Motor neuron (in vitro differentiated cells): Measurements from ENCODE around the gene CCN5. TPM values are rescaled to one million over a fixed set of nuclear protein-coding genes. Genes with fewer than 3 reads are reported as not detected.

ENCODE experiments used
- ATAC-seq, 8 experiments: fragments of 200-7000 bp; cut with Tn5 transposase; replicated peaks in 6 of 8; 2 replicates each; pipeline ENCODE4 v1.8.0; 2021; ENCODE audit warnings: mild to moderate bottlenecking in 8 of 8, moderate library complexity in 8 of 8
- H3K27ac ChIP-seq, 2 donors: fragments of 250-450 bp; sonication (Bioruptor Pico); 2 replicates each; pipeline ENCODE4 v1.9.0; 2021; ENCODE audit warnings: antibody characterized with exemption in 2 of 2, mild to moderate bottlenecking in 2 of 2, moderate library complexity in 1 of 2
- H3K4me1 ChIP-seq, 2 donors: fragments of 250-450 bp; sonication (Bioruptor Pico); replicated peaks in 1 of 2; 2 replicates each; pipeline ENCODE4 v1.6.1; 2021; ENCODE audit warnings: antibody characterized with exemption in 2 of 2, mild to moderate bottlenecking in 2 of 2, moderate library complexity in 1 of 2
- H3K4me3 ChIP-seq, 5 donors: fragments of 250-450 bp; sonication (Bioruptor Pico); 2 replicates each; pipeline ENCODE4 v1.9.0; 2021; ENCODE audit warnings: antibody characterized with exemption in 5 of 5, mild to moderate bottlenecking in 5 of 5, moderate library complexity in 4 of 5
- WGBS, 10 experiments: fragments of 450-650 bp; shearing (Covaris generic); methylation state at CpG; one replicate each; pipeline ENCODE4 v1.0.0; 2022; 5-methylcytosine and 5-hydroxymethylcytosine counted together
- in situ Hi-C, 9 experiments: fragments of 400-800 bp; cut with MboI; loops; one replicate each; pipeline ENCODE4 v1.15.0; 2021; ENCODE audit warnings: low sequenced_read_pairs in 9 of 9, low pct_unique_long_range_greater_than_20kb in 2 of 9; ENCODE audit not compliant: unreplicated experiment in 9 of 9
- total RNA-seq, 8 experiments: library from RNA; unstranded; fragments of 300-600 nt; gene quantifications; 2 replicates each; pipeline versions ENCODE4 v1.2.3 to v1.2.4, GENCODE V29; 2022

CCN5 gene
- total RNA-seq, 8 experiments from 2014 or later, result 0.13 to 14.4 (median 0.68) TPM

GRCh38 chr20:44745598-44746366, 30.6 kb downstream of the CCN5 start, which contains the start of gene KCNK15:
KCNK15 (plus strand) TSS chr20:44745865; CDS start chr20:44745911, 46 bp downstream.
- in situ Hi-C loops, result loop anchor here in 2 of 9 experiments (10.0 to 25.0 kb wide), 2 partner anchors 117 to 119 kb away; no protein-coding TSS in a partner anchor
- WGBS, 10 experiments, result 0% methylated on average over 4 of the region's 81 CpGs; no CpG with 5 or more reads in 9 of the 10 experiments

GRCh38 chr20:44746367-44747165, 31.4 kb downstream of the CCN5 start:
- WGBS, 10 experiments, result 20 to 90% (median 46%) methylated on average over 1 to 7 of the region's 12 CpGs; no CpG with 5 or more reads in 2 of the 10 experiments

More at GRCh38 chr20:44745598-44746366, 30.6 kb downstream of the CCN5 start, which contains the start of gene KCNK15:
- ATAC-seq, result peak; percentile 63 to 83 (median 72)
- Histone ChIP-seq H3K27ac (no peak within 1 kb of the TSS), H3K4me3 (peak within 1 kb of the TSS; percentile 24 to 38 (median 25)), H3K4me1 (peaks cover 7 to 12% of the 10 kb centered on the region in 2 donors)

GRCh38 chr20:44747166-44748004, 32.2 kb downstream of the CCN5 start:
- in situ Hi-C loops, result loop anchor here in 2 of 9 experiments (10.0 to 25.0 kb wide), 2 partner anchors 115 to 117 kb away; no protein-coding TSS in a partner anchor
- WGBS, 10 experiments, result 0 to 17% (median 13%) methylated on average over 1 to 4 of the region's 5 CpGs; no CpG with 5 or more reads in 3 of the 10 experiments
- peaks cover 11 to 16% of the 10 kb centered on the region in 2 donors for H3K4me1 ChIP-seq
- H3K4me3 ChIP-seq, result no peak overlapping the region
- H3K27ac ChIP-seq, result no peak overlapping the region
- peak; percentile 42 to 83 (median 78) for ATAC-seq

More at GRCh38 chr20:44746367-44747165, 31.4 kb downstream of the CCN5 start:
- in situ Hi-C loops, result loop anchor here in 2 of 9 experiments (10.0 to 25.0 kb wide), 2 partner anchors 116 to 118 kb away; no protein-coding TSS in a partner anchor
- Histone ChIP-seq H3K4me1 (peaks cover 7 to 12% of the 10 kb centered on the region in 2 donors), H3K4me3 (peak overlapping the region in 4 of 5 donors; percentile 25 to 38 (median 26)), H3K27ac (no peak overlapping the region)
- peak in 1 of 8 experiments; percentile 36 for ATAC-seq

- in situ Hi-C loops, result loop anchor here in 2 of 9 experiments (10.0 to 25.0 kb wide), 2 partner anchors 114 to 117 kb away; no protein-coding TSS in a partner anchor
- Histone ChIP-seq H3K4me3 (no peak overlapping the region), H3K27ac (no peak overlapping the region), H3K4me1 (peaks cover 11 to 20% of the 10 kb centered on the region in 2 donors)
- peak in 1 of 8 experiments; percentile 23 for ATAC-seq
- WGBS, 10 experiments, result 20 to 100% (median 87%) methylated on average over 1 to 3 of the region's 3 CpGs; no CpG with 5 or more reads in 2 of the 10 experiments
Observed at GRCh38 chr20:44748005-44748370, 32.8 kb downstream of the CCN5 start.

GRCh38 chr20:44750081-44750805, 35.1 kb downstream of the CCN5 start:
- Histone ChIP-seq H3K27ac (no peak overlapping the region), H3K4me3 (no peak overlapping the region), H3K4me1 (peaks cover 11 to 20% of the 10 kb centered on the region in 2 donors)
- ATAC-seq, result no peak
- in situ Hi-C loops, result loop anchor here in 1 of 9 experiments (25.0 kb wide), 1 partner anchor 112 kb away; no protein-coding TSS in a partner anchor
- WGBS, 10 experiments, result 40 to 95% (median 94%) methylated on average over 5 to 11 of the region's 73 CpGs; no CpG with 5 or more reads in 6 of the 10 experiments

- Histone ChIP-seq H3K27ac (no peak overlapping the region), H3K4me3 (no peak overlapping the region), H3K4me1 (peaks cover 4 to 9% of the 10 kb centered on the region in 2 donors)
- 20 to 100% (median 55%) methylated on average over 1 to 9 of the region's 17 CpGs; no CpG with 5 or more reads in 4 of the 10 experiments for WGBS, 10 experiments
- in situ Hi-C loops, result loop anchor here in 1 of 9 experiments (25.0 kb wide), 1 partner anchor 110 kb away; no protein-coding TSS in a partner anchor
- peak in 5 of 8 experiments; percentile 7 to 33 (median 20) for ATAC-seq
Observed at GRCh38 chr20:44752099-44752931, 37.1 kb downstream of the CCN5 start.

GRCh38 chr20:44754554-44754953, 39.4 kb downstream of the CCN5 start:
- Histone ChIP-seq H3K27ac (no peak overlapping the region), H3K4me1 (peaks cover 3 to 8% of the 10 kb centered on the region in 2 donors), H3K4me3 (no peak overlapping the region)
- 14 to 100% (median 54%) methylated on average over 1 to 2 of the region's 7 CpGs; no CpG with 5 or more reads in 6 of the 10 experiments for WGBS, 10 experiments
- no peak for ATAC-seq
- in situ Hi-C loops, result loop anchor here in 1 of 9 experiments (25.0 kb wide), 1 partner anchor 108 kb away; no protein-coding TSS in a partner anchor

GRCh38 chr20:44756011-44756688, 41.0 kb downstream of the CCN5 start:
- H3K27ac ChIP-seq, result no peak overlapping the region
- in situ Hi-C loops, result loop anchor here in 1 of 9 experiments (25.0 kb wide), 1 partner anchor 106 kb away; no protein-coding TSS in a partner anchor
- no peak overlapping the region for H3K4me3 ChIP-seq
- ATAC-seq, result no peak
- H3K4me1 ChIP-seq, result peaks cover 3 to 8% of the 10 kb centered on the region in 2 donors
- 94% methylated on average over 3 of the region's 18 CpGs; no CpG with 5 or more reads in 9 of the 10 experiments for WGBS, 10 experiments

GRCh38 chr20:44756956-44757355, 41.8 kb downstream of the CCN5 start:
- ATAC-seq, result no peak
- in situ Hi-C loops, result loop anchor here in 1 of 9 experiments (25.0 kb wide), 1 partner anchor 105 kb away; no protein-coding TSS in a partner anchor
- 80% methylated on average over 1 of the region's 5 CpGs; no CpG with 5 or more reads in 9 of the 10 experiments for WGBS, 10 experiments
- peaks cover 5 to 11% of the 10 kb centered on the region in 2 donors for H3K4me1 ChIP-seq
- no peak overlapping the region for H3K4me3 ChIP-seq
- H3K27ac ChIP-seq, result no peak overlapping the region
